PC-9 (cell line): ENCODE results near the gene JMJD1C. TPM values are rescaled to one million over a fixed set of nuclear protein-coding genes. Genes with fewer than 3 reads are reported as not detected.

ENCODE experiments used
- BruUV-seq: library from RNA; stranded (reverse); fragments of 400-500 nt; replicated peaks from 2 replicates; lab custom pipeline; 2021; lab: Mats Ljungman, UMichigan
- CTCF ChIA-PET: fragments of 300-600 bp; sonication (Branson Sonifier 250); formaldehyde crosslinking; loops from one replicate; lab custom pipeline; 2022; ENCODE audit warnings: antibody characterized with exemption; lab: Charles Lee
- POLR2A ChIA-PET: fragments of 300-600 bp; sonication (Branson Sonifier 250); formaldehyde crosslinking; loops from one replicate; lab custom pipeline; 2022; ENCODE audit warnings: antibody characterized with exemption; ENCODE audit not compliant: unreplicated experiment; lab: Charles Lee
- DNase-seq, 2 experiments: peaks; one replicate each; pipeline versions ENCODE4 v3.0.0 to v3.0.0-alpha.2; 2015 to 2022; ENCODE audit warnings: mixed read lengths in 1 of 2
- H2AFZ ChIP-seq: fragments of 200-600 bp; sonication (generic); 2 replicates; pipeline ENCODE4 v1.8.1; 2017; ENCODE audit warnings: antibody characterized with exemption
- H3F3A ChIP-seq: fragments of 200-600 bp; sonication (generic); 2 replicates; pipeline ENCODE4 v1.8.1; 2017; ENCODE audit warnings: antibody characterized with exemption, mild to moderate bottlenecking, low read depth; ENCODE audit not compliant: insufficient read depth
- H3K27ac ChIP-seq: fragments of 200-600 bp; sonication (generic); 2 replicates; pipeline ENCODE4 v1.6.1; 2016; ENCODE audit warnings: mixed run types
- H3K27me3 ChIP-seq: fragments of 200-600 bp; sonication (generic); 2 replicates; pipeline ENCODE4 v1.6.1; 2016; ENCODE audit warnings: low read depth, mixed run types; ENCODE audit not compliant: insufficient read depth
- H3K36me3 ChIP-seq: fragments of 200-600 bp; sonication (generic); 2 replicates; pipeline ENCODE4 v1.6.1; 2016; ENCODE audit warnings: low read depth, mixed run types
- H3K4me1 ChIP-seq: fragments of 200-600 bp; sonication (generic); replicated peaks from 2 replicates; pipeline ENCODE4 v1.6.1; 2016; ENCODE audit warnings: mixed run types; ENCODE audit not compliant: insufficient read depth
- H3K4me2 ChIP-seq: fragments of 200-600 bp; sonication (generic); 2 replicates; pipeline ENCODE4 v1.6.1; 2017; ENCODE audit warnings: mixed run types
- H3K4me3 ChIP-seq: fragments of 200-600 bp; sonication (generic); 2 replicates; pipeline ENCODE4 v1.6.1; 2016; ENCODE audit warnings: mixed run types
- H3K79me2 ChIP-seq: fragments of 200-600 bp; sonication (generic); 2 replicates; pipeline ENCODE4 v1.6.1; 2017; ENCODE audit warnings: low read depth, mixed run types
- H3K9me2 ChIP-seq: fragments of 200-600 bp; sonication (generic); 2 replicates; pipeline ENCODE4 v1.8.1; 2017; ENCODE audit warnings: mild to moderate bottlenecking; ENCODE audit not compliant: insufficient read depth
- H3K9me3 ChIP-seq: fragments of 200-600 bp; sonication (generic); 2 replicates; pipeline ENCODE4 v1.8.1; 2016; ENCODE audit warnings: low read depth; ENCODE audit not compliant: insufficient read depth
- H4K20me1 ChIP-seq: fragments of 200-600 bp; sonication (generic); 2 replicates; pipeline ENCODE4 v1.8.1; 2017; ENCODE audit not compliant: insufficient read depth
- CTCF ChIP-seq: fragments of 200-600 bp; sonication (generic); conservative IDR thresholded peaks from 2 replicates; pipeline ENCODE4 v1.6.1; 2017; ENCODE audit warnings: mixed run types, antibody characterized with exemption, mild to moderate bottlenecking, moderate library complexity
- EZH2 ChIP-seq: fragments of 200-600 bp; sonication (generic); IDR thresholded peaks from 2 replicates; pipeline ENCODE4 v1.8.0; 2017; ENCODE audit warnings: antibody characterized with exemption, low read depth
- intact Hi-C: fragments of 100-400 bp; cut with micrococcal nuclease; formaldehyde crosslinking; loops from one replicate; pipeline ENCODE4 v1.10.0; 2022; ENCODE audit not compliant: unreplicated experiment
- microRNA-seq: library from miRNA; unstranded; fragments of <30 nt; microRNA quantifications from one replicate; pipeline ENCODE4 v1.2.0, GENCODE V29; 2021; ENCODE audit warnings: borderline number of aligned reads, borderline replicate concordance
- total RNA-seq: library from RNA; stranded (reverse); gene quantifications from 2 replicates; pipeline ENCODE4 v1.2.3, GENCODE V29; 2021

JMJD1C gene
- total RNA-seq, 1 experiment from 2014 or later = 78.7 TPM

- H3K9me2 ChIP-seq = no peaks in the 10 kb centered on the region
- CTCF ChIA-PET = no interaction called here
- H3K79me2 ChIP-seq = no peaks in the 10 kb centered on the region
- H3K4me2 ChIP-seq = no peak overlapping the region
- no peaks in the 10 kb centered on the region for H3K9me3 ChIP-seq
- DNase-seq = no peak
- H3K36me3 ChIP-seq = no peaks in the 10 kb centered on the region
- H3K27ac ChIP-seq = no peak overlapping the region
- H4K20me1 ChIP-seq = no peaks in the 10 kb centered on the region
- no peaks in the 10 kb centered on the region for H3F3A ChIP-seq
- POLR2A ChIA-PET = no interaction called here
- no peak overlapping the region for H2AFZ ChIP-seq
- no TSS peak for BruUV-seq
- H3K27me3 ChIP-seq = no peaks in the 10 kb centered on the region
- TF ChIP-seq CTCF (no peak), EZH2 (no peak)
- intact Hi-C loops = no loop called here
- H3K4me1 ChIP-seq = 0 out of 2 replicates have a peak, but pooled peaks cover 7% of the 10 kb centered on the region
- H3K4me3 ChIP-seq = no peak overlapping the region
Measured at GRCh38 chr10:63119041-63119440, 346.7 kb downstream of the JMJD1C start.

Small RNA genes lying within 50 kb of the gene (microRNA-seq; reads per million reads assigned to microRNA genes)
- gene MIR1296 = 76.1 reads per million, percentile 47 among the genes with 10 or more reads in this experiment

Other genes starting within 250 kb of the JMJD1C start
- 42.3 and 56.4 TPM in 2 replicates for gene REEP3, start 55.4 kb upstream of the JMJD1C start, total RNA-seq